ENCODE data around the gene ERBIN.
"Not testable (repeated sequence)": the region's sequence is repeated elsewhere in the genome, so short reads cannot be mapped to it uniquely, and the experiment has no call there.

The ERBIN gene

GRCh38 chr5:65915661-65916060 is 10.7 kb upstream of the ERBIN start:
- not testable (repeated sequence) for DNase-seq (ENCODE audit: low spot score)

GRCh38 chr5:65916066-65916465 is 10.3 kb upstream of the ERBIN start:
- no peak for DNase-seq (ENCODE audit: low spot score)

- no peak for DNase-seq (ENCODE audit: low spot score)
Measured at GRCh38 chr5:65916636-65917035, 9.7 kb upstream of the ERBIN start.

- no peak for DNase-seq (ENCODE audit: low spot score)
Measured at GRCh38 chr5:65919773-65920172, 6.6 kb upstream of the ERBIN start.

DNA sequence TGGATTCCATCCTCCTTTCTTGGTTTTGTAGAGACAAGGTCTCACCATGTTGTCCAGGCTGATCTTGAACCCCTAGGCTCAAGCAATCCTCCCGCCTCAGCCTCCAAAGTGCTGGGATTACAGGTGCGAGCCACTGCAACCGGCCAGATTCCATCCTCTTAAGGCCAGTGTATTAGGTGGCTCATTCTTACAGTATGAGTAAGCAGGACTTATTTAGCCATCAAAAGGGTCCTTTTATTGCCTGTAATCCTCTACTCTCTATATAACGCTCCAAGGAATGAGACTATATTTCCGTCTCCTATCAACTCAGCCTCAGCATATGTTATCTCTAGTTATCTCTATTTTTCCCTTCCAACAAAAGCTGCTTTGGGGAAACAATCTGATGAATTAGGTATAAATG is 3.0 kb upstream of the ERBIN start:
- no peak for DNase-seq (ENCODE audit: low spot score)

DNA sequence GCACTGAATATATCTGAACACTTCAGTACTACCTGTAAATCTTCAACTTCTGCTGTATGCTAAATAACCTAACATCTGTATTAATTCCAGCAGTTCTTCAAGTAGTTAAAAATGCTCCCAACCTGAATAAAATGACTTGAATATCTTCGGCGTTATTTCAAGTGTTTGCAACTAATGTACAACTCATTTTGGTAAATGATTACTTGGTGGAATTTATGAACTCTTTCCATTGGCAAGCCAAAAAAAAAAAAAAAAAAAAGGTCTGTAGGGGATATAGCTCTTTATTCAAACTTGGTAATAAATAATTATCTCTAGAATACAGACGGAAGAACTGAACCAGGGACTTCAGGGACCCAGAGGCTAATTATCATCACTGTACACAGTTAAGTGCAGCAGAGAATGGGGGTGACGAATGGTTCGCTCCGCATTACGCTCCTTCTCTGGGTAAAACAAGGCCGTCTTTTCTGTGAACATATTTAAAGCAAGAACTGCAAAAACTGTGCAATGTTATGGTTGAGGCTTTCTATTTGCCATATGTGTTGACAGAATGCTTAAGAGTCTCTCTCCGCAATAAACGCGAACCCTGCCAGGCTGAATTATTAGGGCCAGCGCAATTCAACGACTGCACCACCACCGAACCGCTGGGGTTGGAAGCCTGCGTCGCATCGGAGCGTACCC is 1.9 kb upstream of the ERBIN start:
- peak; percentile 14 for DNase-seq (ENCODE audit: low spot score)

GRCh38 chr5:65925044-65925600 is 1.3 kb upstream of the ERBIN start:
- no peak for DNase-seq (ENCODE audit: low spot score)

DNA sequence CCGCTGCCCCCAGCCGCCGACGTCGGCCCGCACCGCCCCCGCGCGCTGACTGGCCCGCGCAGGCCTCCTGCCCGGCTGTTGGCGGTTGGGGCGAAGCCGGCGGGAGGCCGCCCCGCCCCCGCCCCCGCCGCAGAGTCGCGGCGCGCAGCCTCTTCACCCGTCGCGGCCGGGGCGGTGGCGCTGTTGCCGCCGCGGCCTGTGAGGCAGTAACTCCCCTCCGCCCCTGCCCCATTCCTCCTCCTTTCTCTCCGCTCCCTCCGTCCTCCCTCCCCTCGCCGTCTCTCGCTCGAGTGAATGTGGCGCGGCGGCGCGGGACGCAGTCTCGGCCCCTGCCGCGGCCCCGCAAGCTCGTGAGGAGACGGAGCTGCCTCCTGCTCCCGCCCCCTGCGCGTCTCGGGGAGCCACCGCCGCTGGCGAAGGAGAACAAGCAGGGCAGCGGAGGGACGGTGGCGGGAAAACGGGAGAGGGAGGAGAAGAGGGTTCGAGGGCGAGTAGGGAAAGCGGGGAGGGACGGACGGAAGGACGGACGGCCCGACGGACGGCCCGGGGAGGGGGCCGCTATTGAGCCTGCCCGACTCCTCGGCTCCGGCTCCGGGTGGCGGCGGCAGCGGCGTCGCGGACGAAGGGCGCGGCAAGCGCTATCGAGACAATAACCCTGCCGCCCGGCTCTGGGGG is 637 bp upstream of the ERBIN start:
- peak; percentile 96 for DNase-seq (ENCODE audit: low spot score)

- DNase-seq (ENCODE audit: low spot score): no peak
Measured at GRCh38 chr5:65926893-65927292, 518 bp downstream of the ERBIN start.

GRCh38 chr5:65927503-65928321 is 1.3 kb downstream of the ERBIN start:
- peak; percentile 22 for DNase-seq (ENCODE audit: low spot score)

DNA sequence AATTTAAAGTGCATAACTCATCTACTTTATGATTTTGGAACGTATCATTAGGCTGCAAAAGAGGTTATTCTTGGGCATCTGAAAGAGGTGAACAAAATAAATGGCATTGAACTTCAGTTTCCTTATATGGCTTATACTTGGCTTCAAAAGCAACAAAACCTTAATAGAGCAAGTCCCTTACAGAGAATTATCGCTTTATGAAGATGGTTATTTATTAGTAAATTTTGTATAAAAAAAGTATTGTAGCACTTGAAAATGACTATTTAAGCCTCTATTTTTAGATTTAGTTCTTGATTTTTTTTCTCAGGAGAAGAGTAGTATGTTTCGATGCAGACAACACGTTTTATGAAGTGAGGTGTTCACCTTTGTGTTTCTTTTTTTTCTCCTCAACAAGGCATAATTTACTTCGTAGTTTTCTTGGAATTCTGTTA is 2.0 kb downstream of the ERBIN start:
- no peak for DNase-seq (ENCODE audit: low spot score)

- DNase-seq (ENCODE audit: low spot score): no peak
Measured at GRCh38 chr5:65928860-65929259, 2.5 kb downstream of the ERBIN start.

GRCh38 chr5:65932676-65933075 is 6.3 kb downstream of the ERBIN start:
- no peak for DNase-seq (ENCODE audit: low spot score)

DNA sequence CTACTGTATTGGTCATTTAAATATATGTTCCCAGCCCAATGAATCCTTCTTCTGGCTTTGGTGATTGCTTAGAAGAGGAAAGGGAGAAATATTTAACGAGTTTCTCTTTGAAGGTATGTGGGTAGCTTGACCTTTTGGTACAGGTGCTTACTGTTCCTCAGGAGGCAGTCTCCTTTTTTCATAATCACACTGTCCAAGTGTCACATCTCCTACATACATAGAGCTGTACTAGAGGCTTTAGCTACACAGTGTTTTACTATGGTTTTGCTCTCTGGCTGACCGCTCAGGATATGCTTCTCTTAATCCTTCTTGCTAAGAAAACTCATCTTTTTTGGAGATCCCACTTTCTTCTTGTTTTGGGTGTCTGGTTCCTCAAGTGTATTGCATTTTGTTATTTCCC is 6.9 kb downstream of the ERBIN start:
- DNase-seq (ENCODE audit: low spot score): no peak

- no peak for DNase-seq (ENCODE audit: low spot score)
Measured at GRCh38 chr5:65938256-65938655, 11.9 kb downstream of the ERBIN start.

- no peak for DNase-seq (ENCODE audit: low spot score)
Measured at GRCh38 chr5:65943771-65944170, 17.4 kb downstream of the ERBIN start.

DNA sequence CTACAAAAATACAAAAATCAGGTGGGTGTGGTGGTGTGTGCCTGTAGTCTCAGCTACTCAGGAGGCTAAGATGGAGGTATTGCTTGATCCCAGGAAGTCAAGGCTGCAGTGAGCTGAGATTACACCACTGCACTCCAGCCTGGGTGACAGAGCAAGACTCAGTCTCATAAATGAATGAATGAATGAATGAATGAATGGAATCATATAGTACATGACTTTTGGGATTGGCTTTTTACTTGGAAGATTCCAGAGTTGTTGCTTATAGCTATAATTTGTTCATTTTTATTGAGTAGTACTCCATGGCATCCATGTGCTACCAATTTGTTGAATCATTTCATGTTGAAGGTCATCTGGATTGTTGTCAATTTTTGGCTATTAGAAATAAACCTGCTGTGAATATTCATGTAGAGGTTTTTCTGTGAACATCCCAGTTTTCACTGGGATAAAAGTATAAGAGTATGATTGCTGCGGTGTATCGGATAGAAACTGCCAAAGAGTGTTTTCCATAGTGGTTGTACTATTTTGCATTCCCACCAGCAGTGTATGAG is 19.9 kb downstream of the ERBIN start:
- no peak for DNase-seq (ENCODE audit: low spot score)

- no peak for DNase-seq (ENCODE audit: low spot score)
Measured at GRCh38 chr5:65948115-65948747, 21.9 kb downstream of the ERBIN start.

DNA sequence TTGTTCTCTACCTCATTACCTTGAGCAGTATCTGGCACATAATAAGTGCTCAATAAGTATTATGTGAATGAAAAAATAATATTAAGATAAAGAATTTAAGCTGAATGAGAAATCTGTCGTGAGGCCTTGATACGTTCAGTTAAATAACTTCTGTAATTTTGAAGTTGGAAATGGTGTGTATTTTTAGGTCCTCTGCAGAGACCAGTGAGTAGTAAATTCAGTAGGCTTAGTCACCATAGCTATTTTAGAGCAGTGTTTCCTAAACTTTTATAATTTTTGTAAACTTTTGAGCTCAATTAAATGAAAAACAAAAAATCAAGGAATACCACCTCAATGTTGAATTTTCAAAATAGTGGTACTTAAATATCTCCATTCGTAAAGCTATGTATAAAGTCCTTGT is 25.0 kb downstream of the ERBIN start:
- DNase-seq (ENCODE audit: low spot score): no peak

- DNase-seq (ENCODE audit: low spot score): no peak
Measured at GRCh38 chr5:65952259-65952658, 25.9 kb downstream of the ERBIN start.

DNA sequence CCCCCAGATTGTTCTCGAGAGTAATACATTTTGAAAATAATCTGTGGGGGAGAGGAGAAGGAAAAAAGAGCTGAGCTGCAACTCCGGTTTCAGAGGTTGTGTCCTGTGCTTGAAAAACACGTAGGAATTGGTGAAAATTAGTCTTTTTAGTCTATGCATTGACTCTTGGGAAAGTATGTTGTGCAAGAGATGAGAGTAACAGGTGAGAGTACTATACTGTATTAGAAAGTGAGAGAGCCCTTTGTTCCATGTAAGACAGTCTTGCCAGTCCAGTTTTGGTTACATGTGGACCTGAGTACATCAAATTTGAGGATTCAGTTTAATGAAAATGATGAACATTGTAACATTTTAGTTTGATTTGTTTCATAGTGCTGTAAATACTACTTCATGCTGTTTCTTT is 27.8 kb downstream of the ERBIN start:
- no peak for DNase-seq (ENCODE audit: low spot score)

DNA sequence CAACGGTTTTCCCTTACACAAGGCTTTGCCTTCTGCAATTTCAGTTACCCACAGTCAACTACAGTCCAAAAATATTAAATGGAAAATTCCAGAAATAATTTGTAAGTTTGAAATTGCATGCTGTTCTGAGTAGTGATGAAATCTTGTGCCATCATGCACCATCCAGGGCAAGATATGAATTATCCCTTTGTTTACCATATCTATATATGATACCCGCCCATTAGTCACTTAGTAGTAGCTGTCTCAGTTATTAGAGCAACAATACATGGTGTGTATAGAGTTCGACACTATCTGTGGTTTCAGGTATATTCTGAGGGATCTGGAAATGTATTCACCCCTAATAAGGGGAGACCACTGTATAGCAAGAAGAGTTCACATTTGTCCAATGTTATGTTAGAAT is 29.4 kb downstream of the ERBIN start:
- DNase-seq (ENCODE audit: low spot score): no peak

All from iPS-NIHi11 (cell line).